Measurements from ENCODE around the gene CYP8B1. TPM values are rescaled to one million over a fixed set of nuclear protein-coding genes. Genes with fewer than 3 reads are reported as not detected.

Gene CYP8B1
- total and polyA plus RNA-seq, 2 of the 13 experiments (the other 11 are each of a cell fraction or from before 2014, with no cell fraction given), result 0.58 to 2.0 TPM

GRCh38 chr3:42914771-42915515 is 39.3 kb upstream of the CYP8B1 start (continued):
- TF ChIP-seq TFAP4 (IDR thresholded peaks at IDR 0.05; ENCODE audit: borderline replicate concordance, low read depth), result no peak; the same call in 1 of the 2 replicates
- TF ChIP-seq XBP1 (CRISPR knock-in tag; IDR thresholded peaks at IDR 0.05), result no peak
- no peak for TF ChIP-seq ZNF317 (CRISPR knock-in tag; IDR thresholded peaks at IDR 0.05)
- TF ChIP-seq MBD4 (IDR thresholded peaks at IDR 0.05; ENCODE audit: borderline replicate concordance, low read length), result no peak
- no peak for TF ChIP-seq KLF11 (CRISPR knock-in tag; IDR thresholded peaks at IDR 0.05)
- no peak for TF ChIP-seq ETS1 (CRISPR knock-in tag; IDR thresholded peaks at IDR 0.05)
- no peak for TF ChIP-seq MTF1 (CRISPR knock-in tag; IDR thresholded peaks at IDR 0.05)
- TF ChIP-seq ASH2L (IDR thresholded peaks at IDR 0.05; ENCODE audit: insufficient read length, low read depth, low read length), result no peak
- TF ChIP-seq MED1 (CRISPR knock-in tag; IDR thresholded peaks at IDR 0.05), result peak; percentile 73
- TF ChIP-seq CHD4 (IDR thresholded peaks at IDR 0.05; ENCODE audit: borderline replicate concordance, low read length), result no peak
- TF ChIP-seq RCOR2 (CRISPR knock-in tag; IDR thresholded peaks at IDR 0.05), result no peak
- no peak for TF ChIP-seq TRAFD1 (CRISPR knock-in tag; IDR thresholded peaks at IDR 0.05; ENCODE audit: borderline replicate concordance)
- no peak for TF ChIP-seq REST (IDR thresholded peaks at IDR 0.05; ENCODE audit: borderline replicate concordance in 1 of 2, low read depth in 1 of 2, low read length in 2 of 2)
- TF ChIP-seq ZNF331 (CRISPR knock-in tag; IDR thresholded peaks at IDR 0.05), result no peak
- no peak for TF ChIP-seq ZSCAN31 (CRISPR knock-in tag; IDR thresholded peaks at IDR 0.05; ENCODE audit: low read depth)
- TF ChIP-seq ZNF792 (CRISPR knock-in tag; IDR thresholded peaks at IDR 0.05), result no peak
- peak; percentile 30; the same call in 1 of the 2 replicates for TF ChIP-seq SALL1 (CRISPR knock-in tag; IDR thresholded peaks at IDR 0.05)
- no peak for TF ChIP-seq ZNF775 (CRISPR knock-in tag; IDR thresholded peaks at IDR 0.05; ENCODE audit: borderline replicate concordance)

Data from HepG2 (cell line).